A673 (cell line): ENCODE data around the gene CPEB2. TPM values are rescaled to one million over a fixed set of nuclear protein-coding genes. Genes with fewer than 3 reads are reported as not detected.
A peak's percentile ranks its signal among the peaks of the same experiment; 100 is the strongest.

Source experiments
- Bru-seq: library from RNA; stranded (reverse); fragments of 400-500 nt; gene quantifications from one replicate; lab custom pipeline; 2021; lab: Mats Ljungman, UMichigan
- BruChase-seq, 2 experiments: library from RNA; stranded (reverse); fragments of 400-500 nt; gene quantifications; one replicate each; lab custom pipeline; 2021; lab: Mats Ljungman, UMichigan
- BruUV-seq: library from RNA; stranded (reverse); fragments of 400-500 nt; replicated peaks from 2 replicates; lab custom pipeline; 2021; lab: Mats Ljungman, UMichigan
- CTCF ChIA-PET: fragments of 300-600 bp; sonication (Branson Sonifier 250); formaldehyde crosslinking; loops from one replicate; lab custom pipeline; 2022; ENCODE audit warnings: antibody characterized with exemption; lab: Charles Lee
- POLR2A ChIA-PET: fragments of 300-600 bp; sonication (Branson Sonifier 250); formaldehyde crosslinking; loops from one replicate; lab custom pipeline; 2022; ENCODE audit warnings: antibody characterized with exemption; ENCODE audit not compliant: low non-redundant PET; lab: Charles Lee
- DNase-seq: peaks from one replicate; pipeline ENCODE4 v3.0.0-alpha.2; 2015; ENCODE audit warnings: low spot score
- H3K27ac ChIP-seq: fragments of 200-600 bp; sonication (generic); 2 replicates; pipeline ENCODE4 v1.5.1; 2016; ENCODE audit warnings: mixed run types, low read depth, mild to moderate bottlenecking, mixed read lengths, antibody characterized with exemption, low read length; ENCODE audit not compliant: poor library complexity, severe bottlenecking
- H3K27me3 ChIP-seq: fragments of 200-600 bp; sonication (generic); replicated peaks from 2 replicates; pipeline ENCODE4 v1.6.1; 2017; ENCODE audit warnings: mixed run types, low read depth, mild to moderate bottlenecking, mixed read lengths, antibody characterized with exemption, low read length; ENCODE audit not compliant: insufficient read depth, poor library complexity
- H3K36me3 ChIP-seq: fragments of 200-600 bp; sonication (generic); 2 replicates; pipeline ENCODE4 v1.6.1; 2016; ENCODE audit warnings: mixed run types, mild to moderate bottlenecking, mixed read lengths, antibody characterized with exemption, low read length; ENCODE audit not compliant: insufficient read depth, poor library complexity, severe bottlenecking
- H3K4me1 ChIP-seq: fragments of 200-600 bp; sonication (generic); 2 replicates; pipeline ENCODE4 v1.6.1; 2017; ENCODE audit warnings: mixed run types, mild to moderate bottlenecking, mixed read lengths, antibody characterized with exemption, low read length; ENCODE audit not compliant: insufficient read depth, poor library complexity, severe bottlenecking
- H3K4me3 ChIP-seq: fragments of 200-600 bp; sonication (generic); 2 replicates; pipeline ENCODE4 v1.5.1; 2016; ENCODE audit warnings: low read depth, mixed run types, mild to moderate bottlenecking, mixed read lengths, low read length; ENCODE audit not compliant: poor library complexity, severe bottlenecking
- H3K9me3 ChIP-seq: fragments of 200-600 bp; sonication (generic); 2 replicates; pipeline ENCODE4 v1.6.1; 2016; ENCODE audit warnings: mixed run types, low read depth, mild to moderate bottlenecking, mixed read lengths, antibody characterized with exemption, low read length; ENCODE audit not compliant: poor library complexity, severe bottlenecking
- CTCF ChIP-seq: fragments of 300-800, 200-600 bp; sonication (generic); conservative IDR thresholded peaks from 2 replicates; pipeline ENCODE4 v1.5.1; 2017; ENCODE audit warnings: low read depth, mild to moderate bottlenecking, antibody characterized with exemption, low read length, moderate library complexity, mixed read lengths
- EZH2 ChIP-seq: fragments of 200-600 bp; sonication (generic); IDR thresholded peaks from 2 replicates; pipeline ENCODE4 v1.6.1; 2017; ENCODE audit warnings: borderline replicate concordance, low read depth, mild to moderate bottlenecking, mixed read lengths, antibody characterized with exemption, low read length; ENCODE audit not compliant: poor library complexity, severe bottlenecking
- intact Hi-C: fragments of 100-400 bp; cut with micrococcal nuclease; formaldehyde crosslinking; loops from one replicate; pipeline ENCODE4 v1.10.0; 2022; ENCODE audit not compliant: unreplicated experiment
- long read RNA-seq: library from polyadenylated mRNA; stranded (forward); transcript quantifications from one replicate; pipeline ENCODE4 v2.0.0, GENCODE V29; 2022
- total RNA-seq: library from RNA; stranded (reverse); gene quantifications from 2 replicates; pipeline ENCODE4 v1.2.3, GENCODE V29; 2021

CPEB2 gene
- total RNA-seq = 75.5 and 80.1 TPM in 2 replicates
- Bru-seq, nascent RNA = percentile 100 among the genes with signal in this experiment
- BruChase-seq, experiment 1, labeled RNA remaining after a 2-hour chase = percentile 97 among the genes with signal in this experiment
- percentile 83 among the genes with signal in this experiment for BruChase-seq, experiment 2, labeled RNA remaining after a 6-hour chase
- long read RNA-seq, full-length matches to known transcripts = 27 of 47 reads
- long read RNA-seq, partial matches to known transcripts = 15 of 47 reads
- long read RNA-seq, other reads (novel, unspliced or antisense) = 5 of 47 reads

DNA sequence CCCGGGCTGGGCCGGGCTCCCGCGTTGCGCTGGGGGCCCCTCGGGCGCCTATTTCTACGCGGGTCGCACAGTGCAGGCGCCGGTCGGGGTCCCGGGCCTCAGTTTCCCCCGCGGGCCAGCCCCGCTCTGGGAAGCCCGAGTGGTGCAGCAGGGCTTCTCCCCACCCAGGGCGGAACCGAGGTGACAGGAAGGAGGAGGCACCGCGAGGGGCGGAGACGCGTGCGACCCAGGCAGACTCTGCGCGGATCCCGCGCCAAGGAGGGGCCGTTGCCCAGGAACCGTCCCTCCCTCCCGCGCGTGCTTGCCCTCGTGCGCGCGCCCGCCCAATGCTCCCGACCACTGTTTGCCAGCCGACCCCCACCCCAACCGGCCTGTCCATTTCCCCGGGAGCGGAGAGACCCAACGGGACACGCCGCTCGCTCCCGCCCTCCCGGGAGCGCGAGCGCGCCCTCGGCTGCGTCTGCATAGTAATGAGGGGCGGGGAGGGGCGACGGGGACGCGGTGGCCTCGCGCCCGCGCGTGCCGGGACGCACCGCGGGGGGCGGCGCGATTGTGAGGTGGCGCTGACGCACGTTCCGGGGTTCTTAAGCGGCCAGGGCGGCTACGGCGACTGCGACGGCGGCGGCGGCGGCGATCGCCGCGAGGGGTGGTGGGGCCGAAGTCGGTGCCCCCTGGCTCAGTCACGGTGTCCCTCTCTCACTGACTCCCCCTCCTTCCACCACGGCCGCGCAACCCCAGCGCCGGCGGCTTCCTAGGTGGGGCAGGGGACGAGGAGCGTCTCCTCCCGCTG, at the start of gene CPEB2:
Gene CPEB2 (plus strand): TSS at position 613 of the 790 bp plus-strand sequence. CDS start 193 bp downstream, outside the sequence.
- Histone ChIP-seq H3K36me3 (peaks cover 17% of the 10 kb centered on the region), H3K9me3 (peaks cover 1% of the 10 kb centered on the region), H3K27me3 (no peaks in the 10 kb centered on the region), H3K27ac (peak within 1 kb of the TSS; percentile 100), H3K4me1 (peaks cover 17% of the 10 kb centered on the region), H3K4me3 (peak within 1 kb of the TSS; percentile 88)
- CTCF ChIA-PET = no interaction called here
- intact Hi-C loops = loop anchor here (1.0 to 5.0 kb wide), 4 partner anchors 257 to 1345 kb away; no protein-coding TSS in a partner anchor
- TF ChIP-seq CTCF (no peak), EZH2 (no peak)
- no TSS peak for BruUV-seq
- DNase-seq = peak; percentile 98
- POLR2A ChIA-PET = interaction anchor here (0.6 to 1.2 kb wide), 3 partner anchors 21 to 470 kb away, joined by 3 to 6 read pairs (median 3); no protein-coding TSS in a partner anchor

GRCh38 chr4:14958436-14958835, 43.8 kb upstream of the CPEB2 start:
- ChIA-PET POLR2A (no interaction called here), CTCF (no interaction called here)
- H3K27me3 ChIP-seq = no peaks in the 10 kb centered on the region
- intact Hi-C loops = no loop called here
- H3K4me3 ChIP-seq = no peak overlapping the region
- no peaks in the 10 kb centered on the region for H3K4me1 ChIP-seq
- no TSS peak for BruUV-seq
- DNase-seq = no peak
- TF ChIP-seq CTCF (no peak), EZH2 (no peak)
- H3K36me3 ChIP-seq = no peaks in the 10 kb centered on the region
- no peaks in the 10 kb centered on the region for H3K9me3 ChIP-seq
- H3K27ac ChIP-seq = no peak overlapping the region

DNA sequence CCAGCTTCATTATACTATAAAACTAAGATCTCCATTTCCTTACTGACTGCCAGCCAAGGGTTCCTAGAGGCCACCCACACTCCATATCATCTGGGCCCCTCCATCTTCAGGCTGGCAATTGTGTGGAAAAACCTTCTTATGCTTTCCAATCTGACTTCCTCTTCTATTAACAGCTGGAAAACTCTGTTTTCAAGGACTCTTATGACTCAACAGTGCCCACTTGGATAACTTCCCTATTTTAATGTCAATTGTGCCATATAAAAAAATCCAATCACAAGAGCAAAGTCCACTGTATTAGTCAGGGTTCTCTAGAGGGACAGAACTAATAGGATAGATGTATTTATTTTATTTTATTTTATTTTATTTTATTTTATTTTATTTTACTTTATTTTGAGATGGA, 41.0 kb upstream of the CPEB2 start:
- H3K4me3 ChIP-seq = no peak overlapping the region
- intact Hi-C loops = no loop called here
- H3K4me1 ChIP-seq = no peaks in the 10 kb centered on the region
- H3K27ac ChIP-seq = no peak overlapping the region
- BruUV-seq = no TSS peak
- TF ChIP-seq EZH2 = no peak
- TF ChIP-seq CTCF = no peak
- ChIA-PET CTCF (no interaction called here), POLR2A (no interaction called here)
- H3K27me3 ChIP-seq = no peaks in the 10 kb centered on the region
- no peaks in the 10 kb centered on the region for H3K36me3 ChIP-seq
- no peaks in the 10 kb centered on the region for H3K9me3 ChIP-seq
- no peak for DNase-seq
